GM19351 (cell line): ENCODE measurements around the gene PDP2.
"Not testable (repeated sequence)": the region's sequence is repeated elsewhere in the genome, so short reads cannot be mapped to it uniquely, and the experiment has no call there.

ENCODE experiments used
- ATAC-seq: cut with Tn5 transposase; IDR thresholded peaks from one replicate; pipeline ENCODE4 v1.9.1; 2021; ENCODE audit warnings: mild to moderate bottlenecking, moderate library complexity; ENCODE audit not compliant: unreplicated experiment

PDP2 gene

DNA sequence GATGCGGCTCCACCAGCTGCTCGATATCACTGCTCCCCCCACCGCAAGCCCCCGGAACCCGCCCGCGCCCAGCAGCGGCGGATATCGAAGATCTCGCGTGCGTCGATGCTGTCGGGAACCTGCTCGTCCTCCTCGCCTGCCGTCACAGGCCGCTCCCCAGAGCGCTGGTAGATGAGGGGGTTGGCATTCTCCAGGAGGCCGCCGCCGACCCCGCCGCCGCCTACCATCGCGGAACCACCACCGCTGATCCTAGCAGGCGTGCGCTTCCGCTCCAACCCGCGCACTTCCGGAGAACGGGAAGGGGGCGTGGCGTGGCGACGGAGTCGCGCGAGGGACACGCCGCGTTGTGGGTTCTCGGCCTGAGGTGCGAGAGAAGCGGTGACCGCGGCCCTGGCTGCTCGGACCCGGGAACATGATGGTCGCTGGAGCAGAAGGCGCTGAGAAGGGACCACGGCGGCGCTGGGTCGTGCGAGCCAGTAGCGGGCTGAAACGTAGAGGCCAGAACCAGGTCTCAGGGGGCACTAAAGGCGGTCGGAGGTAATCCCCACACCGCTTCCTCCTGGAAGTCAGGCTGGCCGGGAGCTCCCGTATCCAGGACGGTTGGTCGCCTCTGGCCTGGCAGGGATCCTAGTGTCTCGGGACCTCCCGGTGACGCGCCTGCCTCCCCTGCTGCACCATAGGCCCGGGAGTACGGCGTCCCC, 54.0 kb downstream of the PDP2 start, which contains the start of gene CIAO2B:
Gene CIAO2B, minus strand, starts transcription at position 265 of the 701 bp plus-strand sequence. Its CDS starts 38 bp downstream, at position 227.
- ATAC-seq, result peak; percentile 80

DNA sequence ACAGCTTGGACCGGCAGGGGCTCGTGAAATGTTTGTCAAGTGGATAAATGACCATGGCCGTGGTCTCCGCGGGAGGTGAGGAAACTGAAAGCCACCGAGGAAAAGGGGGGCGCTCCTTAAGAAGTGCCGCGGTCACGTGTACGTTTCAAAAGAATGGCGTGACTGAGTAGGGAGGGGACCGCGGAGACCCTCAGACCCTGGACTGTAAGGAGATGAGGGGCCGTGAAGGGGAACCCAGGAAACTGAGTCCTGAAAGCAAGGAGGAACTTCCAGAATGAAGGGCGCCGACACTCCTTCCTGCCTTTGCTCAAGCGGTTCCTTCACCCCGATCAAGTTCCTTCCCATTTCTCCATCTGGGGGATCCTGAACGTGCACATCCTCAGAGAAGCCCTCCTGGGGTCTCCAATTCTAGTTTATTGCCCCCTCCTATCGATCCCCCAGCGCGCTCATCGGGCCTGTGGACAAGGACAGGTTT, 54.6 kb downstream of the PDP2 start:
- ATAC-seq, result not testable (repeated sequence)

DNA sequence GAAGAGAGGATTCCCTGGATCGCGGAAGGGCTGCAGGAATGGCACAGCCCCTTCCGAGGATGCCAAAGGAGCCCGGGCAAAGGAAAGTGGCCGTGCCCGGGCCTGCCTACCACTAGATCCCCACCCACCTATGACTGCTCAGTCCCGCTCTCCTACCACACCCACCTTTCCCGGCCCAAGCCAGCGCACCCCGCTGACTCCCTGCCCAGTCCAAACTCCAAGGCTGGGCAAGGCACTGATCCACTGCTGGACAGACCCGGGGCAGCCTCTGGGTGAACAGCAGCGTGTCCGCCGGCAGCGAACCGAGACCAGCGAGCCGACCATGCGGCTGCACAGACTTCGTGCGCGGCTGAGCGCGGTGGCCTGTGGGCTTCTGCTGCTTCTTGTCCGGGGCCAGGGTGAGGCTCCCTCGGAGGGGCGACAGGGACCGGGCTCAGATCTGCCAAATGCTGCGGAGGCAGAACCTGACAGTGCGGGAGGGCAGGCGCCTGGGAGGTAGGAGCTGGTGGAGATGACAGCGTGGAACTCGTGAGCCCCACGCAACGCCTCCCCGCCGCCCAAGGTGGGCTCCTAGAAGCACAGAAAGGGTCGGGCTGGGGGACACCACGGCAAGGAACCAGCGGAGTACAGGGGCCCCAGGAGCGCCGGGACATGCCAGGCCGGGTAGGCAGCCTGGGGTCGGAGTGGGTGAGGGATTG, 55.1 kb downstream of the PDP2 start, which contains the start of gene CES2:
Gene CES2, plus strand, starts transcription at position 203 of the 698 bp plus-strand sequence. Its CDS starts 120 bp downstream, at position 323.
- no peak for ATAC-seq

DNA sequence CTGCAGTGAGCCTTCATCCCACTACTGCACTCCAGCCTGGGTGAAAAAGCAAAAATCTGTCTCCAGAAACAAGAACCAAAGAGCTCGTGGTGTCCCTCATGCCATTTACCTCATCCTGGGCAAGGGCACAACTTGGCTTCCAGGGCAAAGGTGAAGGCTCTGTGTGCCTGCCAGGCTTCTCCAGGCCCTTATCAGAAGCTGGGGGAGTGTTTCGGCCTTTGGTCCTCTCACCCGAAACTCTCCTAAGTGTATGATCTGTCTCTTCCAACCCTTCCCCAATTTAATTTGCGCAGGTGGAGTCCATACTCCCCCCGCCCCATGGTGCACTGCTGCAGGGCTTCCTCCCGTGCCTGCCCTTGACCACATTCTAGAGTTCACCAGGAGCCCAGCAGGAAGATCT, 56.1 kb downstream of the PDP2 start:
- no peak for ATAC-seq

DNA sequence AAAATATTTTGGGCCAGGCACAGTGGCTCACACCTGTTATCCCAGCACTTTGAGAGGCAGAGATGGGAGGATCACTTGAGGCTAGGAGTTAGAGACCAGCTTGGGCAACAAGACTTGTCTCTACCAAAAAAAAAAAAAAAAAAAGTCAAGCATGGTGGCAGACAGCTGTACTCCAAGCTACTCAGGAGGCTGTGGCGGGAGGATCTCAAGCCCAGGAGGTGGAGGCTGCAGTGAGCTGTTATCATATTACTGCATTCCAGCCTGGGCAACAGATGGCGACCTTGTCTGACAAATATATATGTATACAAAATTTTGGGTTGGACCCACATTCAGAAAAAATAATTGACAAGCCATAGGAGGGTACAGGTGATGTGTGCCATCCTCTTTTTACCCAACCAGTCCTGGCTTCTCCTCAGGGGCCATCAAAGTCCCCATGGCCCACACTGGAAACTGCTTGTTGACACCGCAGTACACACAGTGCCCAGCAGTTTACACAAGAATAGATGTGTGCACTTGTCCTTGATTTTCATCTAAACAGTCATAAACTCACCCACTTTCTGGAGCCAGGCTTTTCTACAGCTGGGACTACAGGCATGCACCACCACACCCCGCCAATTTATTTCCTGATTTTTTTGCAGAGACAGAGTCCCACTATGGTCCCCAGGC, 56.7 kb downstream of the PDP2 start:
- no peak for ATAC-seq

DNA sequence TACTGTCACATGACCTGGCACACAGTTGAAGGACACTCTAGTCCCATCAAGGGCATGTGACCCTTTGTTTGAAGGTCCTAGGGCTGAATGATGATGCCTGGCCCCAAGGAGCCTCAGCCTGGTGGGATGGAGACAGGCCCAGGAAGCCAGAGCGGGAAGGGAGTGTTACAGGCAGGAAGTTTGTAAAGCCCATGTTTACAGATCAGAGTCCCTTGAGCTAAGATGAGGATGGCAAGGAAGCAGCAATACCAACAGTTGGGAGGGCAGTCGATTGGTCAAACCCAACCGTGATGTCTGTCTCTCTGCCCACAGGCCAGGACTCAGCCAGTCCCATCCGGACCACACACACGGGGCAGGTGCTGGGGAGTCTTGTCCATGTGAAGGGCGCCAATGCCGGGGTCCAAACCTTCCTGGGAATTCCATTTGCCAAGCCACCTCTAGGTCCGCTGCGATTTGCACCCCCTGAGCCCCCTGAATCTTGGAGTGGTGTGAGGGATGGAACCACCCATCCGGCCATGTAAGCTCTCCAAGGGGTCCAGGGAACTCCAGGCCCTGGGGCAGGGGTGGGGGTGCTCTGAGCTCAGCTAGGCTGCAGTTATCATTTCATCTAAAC, 57.5 kb downstream of the PDP2 start:
- no peak for ATAC-seq

DNA sequence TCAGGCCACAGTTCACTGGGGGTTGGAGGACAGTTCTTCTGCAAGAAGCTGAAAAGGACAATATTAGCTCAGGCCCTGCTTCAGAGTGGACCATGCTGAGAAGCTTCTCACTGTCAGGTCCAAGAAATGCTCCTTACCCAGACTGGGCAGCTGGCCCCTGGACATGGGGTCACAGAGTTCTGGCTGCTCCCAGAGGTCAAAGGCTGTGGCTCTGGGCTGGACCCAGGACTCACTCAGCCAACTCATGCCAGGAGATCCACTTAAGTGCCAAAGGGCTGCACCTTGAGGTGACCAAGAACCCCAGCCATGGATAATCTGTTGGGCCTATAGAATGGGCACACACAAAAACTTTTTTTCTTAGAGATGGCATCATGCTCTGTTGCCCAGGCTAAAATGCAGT, 59.1 kb downstream of the PDP2 start:
- ATAC-seq, result no peak

DNA sequence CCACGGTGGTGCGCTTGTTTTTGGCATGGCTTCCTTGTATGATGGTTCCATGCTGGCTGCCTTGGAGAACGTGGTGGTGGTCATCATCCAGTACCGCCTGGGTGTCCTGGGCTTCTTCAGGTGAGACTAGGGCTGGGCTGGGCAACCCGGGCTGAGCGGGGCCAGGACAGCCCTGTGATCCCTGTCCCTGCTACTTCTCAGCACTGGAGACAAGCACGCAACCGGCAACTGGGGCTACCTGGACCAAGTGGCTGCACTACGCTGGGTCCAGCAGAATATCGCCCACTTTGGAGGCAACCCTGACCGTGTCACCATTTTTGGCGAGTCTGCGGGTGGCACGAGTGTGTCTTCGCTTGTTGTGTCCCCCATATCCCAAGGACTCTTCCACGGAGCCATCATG, 59.9 kb downstream of the PDP2 start:
- ATAC-seq, result no peak
